ENCODE data around the gene TMEM267.

DNA sequence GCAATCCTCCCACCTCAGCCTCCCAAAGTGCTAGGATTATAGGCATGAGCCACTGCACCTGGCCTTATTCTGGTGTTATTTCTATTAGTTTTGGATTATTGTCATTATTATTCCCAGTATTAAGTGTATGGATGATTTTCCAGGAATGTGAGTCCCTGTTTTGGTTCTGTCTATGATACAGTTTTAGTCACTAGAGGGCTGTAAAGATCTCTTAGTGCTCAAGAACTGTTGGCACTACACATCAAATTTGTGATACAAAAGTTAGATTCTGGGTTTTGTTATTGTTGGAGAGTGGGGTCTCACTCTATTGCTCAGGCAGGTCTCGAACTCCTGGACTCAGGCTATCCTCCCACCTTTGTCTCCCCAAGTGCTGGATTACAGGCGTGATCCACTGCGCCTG is 83.6 kb downstream of the TMEM267 start:
- TF ChIP-seq, protein P1, sequence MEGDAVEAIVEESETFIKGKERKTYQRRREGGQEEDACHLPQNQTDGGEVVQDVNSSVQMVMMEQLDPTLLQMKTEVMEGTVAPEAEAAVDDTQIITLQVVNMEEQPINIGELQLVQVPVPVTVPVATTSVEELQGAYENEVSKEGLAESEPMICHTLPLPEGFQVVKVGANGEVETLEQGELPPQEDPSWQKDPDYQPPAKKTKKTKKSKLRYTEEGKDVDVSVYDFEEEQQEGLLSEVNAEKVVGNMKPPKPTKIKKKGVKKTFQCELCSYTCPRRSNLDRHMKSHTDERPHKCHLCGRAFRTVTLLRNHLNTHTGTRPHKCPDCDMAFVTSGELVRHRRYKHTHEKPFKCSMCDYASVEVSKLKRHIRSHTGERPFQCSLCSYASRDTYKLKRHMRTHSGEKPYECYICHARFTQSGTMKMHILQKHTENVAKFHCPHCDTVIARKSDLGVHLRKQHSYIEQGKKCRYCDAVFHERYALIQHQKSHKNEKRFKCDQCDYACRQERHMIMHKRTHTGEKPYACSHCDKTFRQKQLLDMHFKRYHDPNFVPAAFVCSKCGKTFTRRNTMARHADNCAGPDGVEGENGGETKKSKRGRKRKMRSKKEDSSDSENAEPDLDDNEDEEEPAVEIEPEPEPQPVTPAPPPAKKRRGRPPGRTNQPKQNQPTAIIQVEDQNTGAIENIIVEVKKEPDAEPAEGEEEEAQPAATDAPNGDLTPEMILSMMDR (IDR thresholded peaks at IDR 0.05) = no peak
- no peak for TF ChIP-seq ZFX (IDR thresholded peaks at IDR 0.05; ENCODE audit: borderline replicate concordance)

Data from 22Rv1 (cell line).